Gastroesophageal sphincter (tissue), 3 donors: Measurements from ENCODE around the gene MEGF11.

Experiments used
- POLR2A ChIP-seq, 2 donors: fragments of 450-650 bp; IDR thresholded peaks; one replicate each; pipeline ENCODE4 v1.6.1; 2017; ENCODE audit warnings: antibody characterized with exemption in 2 of 2, mild to moderate bottlenecking in 2 of 2, moderate library complexity in 1 of 2
- TF ChIP-seq, protein P1 (sequence below), 4 experiments: fragments of 200-600 bp in 2 of 4; fragments of 450-650 bp in 2 of 4; sonication (generic) in 1 of 4; IDR thresholded peaks; one replicate each; pipeline ENCODE4 v1.5.1; 2017 to 2019; ENCODE audit warnings: antibody characterized with exemption in 4 of 4, mild to moderate bottlenecking in 2 of 4, moderate library complexity in 2 of 4

DNA sequence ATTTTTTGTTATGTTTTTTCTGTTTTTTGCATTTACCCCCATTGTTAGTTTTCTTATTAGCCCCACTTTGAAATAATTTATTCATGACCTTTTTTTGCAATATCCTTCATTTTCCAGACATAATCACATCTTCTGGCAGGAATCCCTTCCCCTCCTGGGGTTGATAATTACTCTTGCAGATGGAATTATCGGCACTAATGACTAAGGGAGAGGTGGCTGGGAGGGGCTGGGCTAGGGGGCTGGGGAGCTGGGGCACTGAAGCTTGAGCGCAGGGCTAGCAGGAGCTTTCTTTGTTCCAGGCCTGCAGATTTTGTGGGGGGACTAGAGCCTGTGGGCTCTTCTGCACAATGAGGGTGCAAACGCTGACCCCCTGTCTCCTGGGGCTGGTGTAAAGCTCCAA lies 306.5 kb downstream of the MEGF11 start:
- no peak for TF ChIP-seq POLR2A (IDR thresholded peaks at IDR 0.05)
- TF ChIP-seq, protein P1, sequence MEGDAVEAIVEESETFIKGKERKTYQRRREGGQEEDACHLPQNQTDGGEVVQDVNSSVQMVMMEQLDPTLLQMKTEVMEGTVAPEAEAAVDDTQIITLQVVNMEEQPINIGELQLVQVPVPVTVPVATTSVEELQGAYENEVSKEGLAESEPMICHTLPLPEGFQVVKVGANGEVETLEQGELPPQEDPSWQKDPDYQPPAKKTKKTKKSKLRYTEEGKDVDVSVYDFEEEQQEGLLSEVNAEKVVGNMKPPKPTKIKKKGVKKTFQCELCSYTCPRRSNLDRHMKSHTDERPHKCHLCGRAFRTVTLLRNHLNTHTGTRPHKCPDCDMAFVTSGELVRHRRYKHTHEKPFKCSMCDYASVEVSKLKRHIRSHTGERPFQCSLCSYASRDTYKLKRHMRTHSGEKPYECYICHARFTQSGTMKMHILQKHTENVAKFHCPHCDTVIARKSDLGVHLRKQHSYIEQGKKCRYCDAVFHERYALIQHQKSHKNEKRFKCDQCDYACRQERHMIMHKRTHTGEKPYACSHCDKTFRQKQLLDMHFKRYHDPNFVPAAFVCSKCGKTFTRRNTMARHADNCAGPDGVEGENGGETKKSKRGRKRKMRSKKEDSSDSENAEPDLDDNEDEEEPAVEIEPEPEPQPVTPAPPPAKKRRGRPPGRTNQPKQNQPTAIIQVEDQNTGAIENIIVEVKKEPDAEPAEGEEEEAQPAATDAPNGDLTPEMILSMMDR (IDR thresholded peaks at IDR 0.05) = no peak
